Measurements from ENCODE around the gene RAB5IF. TPM values are rescaled to one million over a fixed set of nuclear protein-coding genes. Genes with fewer than 3 reads are reported as not detected.
A peak's percentile ranks its signal among the peaks of the same experiment; 100 is the strongest.

The RAB5IF gene
- total and polyA plus RNA-seq, 2 of the 13 experiments (the other 11 are each of a cell fraction or from before 2014, with no cell fraction given) = 261 to 305 TPM

DNA sequence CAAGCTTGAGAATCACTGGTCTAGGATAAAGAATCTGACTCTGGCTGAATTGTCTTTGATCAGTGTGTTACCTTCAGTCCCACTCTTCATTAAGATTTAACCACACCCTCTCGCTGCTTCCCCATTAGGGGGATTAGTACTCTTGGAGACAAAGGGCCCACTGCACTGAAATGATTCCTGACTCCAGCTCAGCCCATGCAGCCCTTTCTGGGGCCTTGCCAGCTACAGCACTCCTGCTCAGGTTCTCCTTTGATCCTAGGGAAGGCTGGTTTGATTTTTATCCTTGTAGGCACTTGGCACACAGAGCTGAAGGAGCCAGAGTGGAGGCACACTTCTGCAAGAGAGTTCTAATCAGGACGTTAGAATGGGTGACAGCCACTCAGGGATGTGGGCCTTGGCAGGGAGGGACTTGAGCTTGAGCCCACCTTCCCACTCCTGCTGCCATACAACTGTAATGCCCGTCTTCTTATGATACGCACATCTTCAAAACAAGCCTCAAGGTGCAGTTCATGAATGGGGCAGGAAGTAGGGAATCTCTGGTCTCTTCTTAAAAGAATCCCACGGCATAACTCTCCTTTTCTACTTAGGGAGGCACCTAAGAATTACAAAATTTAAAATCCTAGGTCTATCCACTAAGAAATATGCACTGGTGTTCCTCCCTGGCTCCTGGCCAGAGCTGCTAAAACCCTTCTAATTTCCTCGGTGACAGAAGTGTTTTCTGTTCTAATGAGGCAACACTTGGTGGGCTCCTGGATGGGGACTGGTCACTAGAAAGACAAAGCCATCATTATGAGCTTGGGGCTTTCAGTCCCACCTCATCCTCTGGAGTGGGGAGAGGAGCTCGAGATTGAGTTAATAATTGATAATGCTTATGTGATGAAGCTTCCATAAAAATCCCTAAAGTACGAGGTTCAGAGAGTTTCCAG lies 41.9 kb downstream of the RAB5IF start (continued):
- TF ChIP-seq, protein P1, sequence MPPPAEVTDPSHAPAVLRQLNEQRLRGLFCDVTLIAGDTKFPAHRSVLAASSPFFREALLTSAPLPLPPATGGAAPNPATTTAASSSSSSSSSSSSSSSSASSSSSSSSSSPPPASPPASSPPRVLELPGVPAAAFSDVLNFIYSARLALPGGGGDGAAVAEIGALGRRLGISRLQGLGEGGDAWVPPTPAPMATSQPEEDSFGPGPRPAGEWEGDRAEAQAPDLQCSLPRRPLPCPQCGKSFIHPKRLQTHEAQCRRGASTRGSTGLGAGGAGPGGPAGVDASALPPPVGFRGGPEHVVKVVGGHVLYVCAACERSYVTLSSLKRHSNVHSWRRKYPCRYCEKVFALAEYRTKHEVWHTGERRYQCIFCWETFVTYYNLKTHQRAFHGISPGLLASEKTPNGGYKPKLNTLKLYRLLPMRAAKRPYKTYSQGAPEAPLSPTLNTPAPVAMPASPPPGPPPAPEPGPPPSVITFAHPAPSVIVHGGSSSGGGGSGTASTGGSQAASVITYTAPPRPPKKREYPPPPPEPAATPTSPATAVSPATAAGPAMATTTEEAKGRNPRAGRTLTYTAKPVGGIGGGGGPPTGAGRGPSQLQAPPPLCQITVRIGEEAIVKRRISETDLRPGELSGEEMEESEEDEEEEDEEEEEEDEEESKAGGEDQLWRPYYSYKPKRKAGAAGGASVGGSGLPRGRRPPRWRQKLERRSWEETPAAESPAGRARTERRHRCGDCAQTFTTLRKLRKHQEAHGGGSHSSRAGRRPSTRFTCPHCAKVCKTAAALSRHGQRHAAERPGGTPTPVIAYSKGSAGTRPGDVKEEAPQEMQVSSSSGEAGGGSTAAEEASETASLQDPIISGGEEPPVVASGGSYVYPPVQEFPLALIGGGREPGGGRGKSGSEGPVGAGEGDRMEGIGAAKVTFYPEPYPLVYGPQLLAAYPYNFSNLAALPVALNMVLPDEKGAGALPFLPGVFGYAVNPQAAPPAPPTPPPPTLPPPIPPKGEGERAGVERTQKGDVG (CRISPR knock-in tag; IDR thresholded peaks at IDR 0.05; ENCODE audit: borderline replicate concordance) = 0 out of 2 replicates have a peak, but pooled peaks have one; percentile 38
- no peak for TF ChIP-seq FLYWCH1 (CRISPR knock-in tag; IDR thresholded peaks at IDR 0.05)
- 0 out of 2 replicates have a peak, but pooled peaks have one; percentile 19 for TF ChIP-seq ZFP36L1 (CRISPR knock-in tag; IDR thresholded peaks at IDR 0.05)
- peak; percentile 85; the same call in 1 of the 2 replicates for TF ChIP-seq ZNF136 (CRISPR knock-in tag; IDR thresholded peaks at IDR 0.05; ENCODE audit: low read depth)
- TF ChIP-seq ZNF264 (CRISPR knock-in tag; IDR thresholded peaks at IDR 0.05) = peak; percentile 50; the same call in 1 of the 2 replicates
- TF ChIP-seq, protein P2, sequence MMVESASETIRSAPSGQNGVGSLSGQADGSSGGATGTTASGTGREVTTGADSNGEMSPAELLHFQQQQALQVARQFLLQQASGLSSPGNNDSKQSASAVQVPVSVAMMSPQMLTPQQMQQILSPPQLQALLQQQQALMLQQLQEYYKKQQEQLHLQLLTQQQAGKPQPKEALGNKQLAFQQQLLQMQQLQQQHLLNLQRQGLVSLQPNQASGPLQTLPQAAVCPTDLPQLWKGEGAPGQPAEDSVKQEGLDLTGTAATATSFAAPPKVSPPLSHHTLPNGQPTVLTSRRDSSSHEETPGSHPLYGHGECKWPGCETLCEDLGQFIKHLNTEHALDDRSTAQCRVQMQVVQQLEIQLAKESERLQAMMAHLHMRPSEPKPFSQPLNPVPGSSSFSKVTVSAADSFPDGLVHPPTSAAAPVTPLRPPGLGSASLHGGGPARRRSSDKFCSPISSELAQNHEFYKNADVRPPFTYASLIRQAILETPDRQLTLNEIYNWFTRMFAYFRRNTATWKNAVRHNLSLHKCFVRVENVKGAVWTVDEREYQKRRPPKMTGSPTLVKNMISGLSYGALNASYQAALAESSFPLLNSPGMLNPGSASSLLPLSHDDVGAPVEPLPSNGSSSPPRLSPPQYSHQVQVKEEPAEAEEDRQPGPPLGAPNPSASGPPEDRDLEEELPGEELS (CRISPR knock-in tag; IDR thresholded peaks at IDR 0.05) = peak; percentile 65
- peak; percentile 88 for TF ChIP-seq TBX2 (CRISPR knock-in tag; IDR thresholded peaks at IDR 0.05; ENCODE audit: borderline replicate concordance)
- TF ChIP-seq, protein P3, sequence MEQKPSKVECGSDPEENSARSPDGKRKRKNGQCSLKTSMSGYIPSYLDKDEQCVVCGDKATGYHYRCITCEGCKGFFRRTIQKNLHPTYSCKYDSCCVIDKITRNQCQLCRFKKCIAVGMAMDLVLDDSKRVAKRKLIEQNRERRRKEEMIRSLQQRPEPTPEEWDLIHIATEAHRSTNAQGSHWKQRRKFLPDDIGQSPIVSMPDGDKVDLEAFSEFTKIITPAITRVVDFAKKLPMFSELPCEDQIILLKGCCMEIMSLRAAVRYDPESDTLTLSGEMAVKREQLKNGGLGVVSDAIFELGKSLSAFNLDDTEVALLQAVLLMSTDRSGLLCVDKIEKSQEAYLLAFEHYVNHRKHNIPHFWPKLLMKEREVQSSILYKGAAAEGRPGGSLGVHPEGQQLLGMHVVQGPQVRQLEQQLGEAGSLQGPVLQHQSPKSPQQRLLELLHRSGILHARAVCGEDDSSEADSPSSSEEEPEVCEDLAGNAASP (CRISPR knock-in tag; IDR thresholded peaks at IDR 0.05; ENCODE audit: borderline replicate concordance) = peak; percentile 12; the same call in 1 of the 2 replicates
- no peak for TF ChIP-seq ZNF841 (CRISPR knock-in tag; IDR thresholded peaks at IDR 0.05; ENCODE audit: borderline replicate concordance)
- TF ChIP-seq RBFOX2 (IDR thresholded peaks at IDR 0.05; ENCODE audit: low read depth, low read length) = 0 out of 2 replicates have a peak, but pooled peaks have one; percentile 21
- TF ChIP-seq NR2F6 (IDR thresholded peaks at IDR 0.05) = no peak
- TF ChIP-seq NR2F6 (CRISPR knock-in tag; IDR thresholded peaks at IDR 0.05) = 0 out of 2 replicates have a peak, but pooled peaks have one; percentile 48
- peak; percentile 34; the same call in 1 of the 2 replicates for TF ChIP-seq THAP9 (CRISPR knock-in tag; IDR thresholded peaks at IDR 0.05; ENCODE audit: borderline replicate concordance)
- TF ChIP-seq TBX3 (IDR thresholded peaks at IDR 0.05; ENCODE audit: borderline replicate concordance) = no peak
- no peak for TF ChIP-seq GPN1 (CRISPR knock-in tag; IDR thresholded peaks at IDR 0.05; ENCODE audit: borderline replicate concordance)
- no peak for TF ChIP-seq SIN3A (IDR thresholded peaks at IDR 0.05; ENCODE audit: borderline replicate concordance, low read depth, low read length)

All from HepG2 (cell line).